GM21515 (cell line): ENCODE data around the gene KLHDC3.
A peak's percentile ranks its signal among the peaks of the same experiment; 100 is the strongest.
"Not testable (repeated sequence)": the region's sequence is repeated elsewhere in the genome, so short reads cannot be mapped to it uniquely, and the experiment has no call there.

ENCODE experiments used
- ATAC-seq: cut with Tn5 transposase; IDR thresholded peaks from one replicate; pipeline ENCODE4 v1.9.1; 2021; ENCODE audit not compliant: unreplicated experiment

The KLHDC3 gene

GRCh38 chr6:43021270-43022047, 7.4 kb downstream of the KLHDC3 start, which contains the start of gene RRP36:
Gene RRP36, plus strand, starts transcription at chr6:43021623. Its CDS starts 32 bp downstream, at chr6:43021655.
- ATAC-seq = peak; percentile 56

- ATAC-seq = no peak
Measured at GRCh38 chr6:43024436-43024835, 10.4 kb downstream of the KLHDC3 start.

- ATAC-seq = no peak
Measured at GRCh38 chr6:43026365-43026764, 12.3 kb downstream of the KLHDC3 start.

- no peak for ATAC-seq
Measured at GRCh38 chr6:43029120-43029519, 15.1 kb downstream of the KLHDC3 start.

- ATAC-seq = no peak
Measured at GRCh38 chr6:43032326-43032725, 18.3 kb downstream of the KLHDC3 start.

- ATAC-seq = no peak
Measured at GRCh38 chr6:43033496-43034189, 19.6 kb downstream of the KLHDC3 start.

GRCh38 chr6:43034190-43034525, 20.1 kb downstream of the KLHDC3 start:
- no peak for ATAC-seq

- ATAC-seq = no peak
Measured at GRCh38 chr6:43035495-43036194, 21.6 kb downstream of the KLHDC3 start.

GRCh38 chr6:43036712-43037111, 22.7 kb downstream of the KLHDC3 start:
- ATAC-seq = no peak

- ATAC-seq = no peak
Measured at GRCh38 chr6:43037197-43037596, 23.1 kb downstream of the KLHDC3 start.

GRCh38 chr6:43037706-43038105, 23.7 kb downstream of the KLHDC3 start:
- no peak for ATAC-seq

GRCh38 chr6:43038727-43039126, 24.7 kb downstream of the KLHDC3 start:
- no peak for ATAC-seq

GRCh38 chr6:43040542-43041257, 26.7 kb downstream of the KLHDC3 start:
- no peak for ATAC-seq

- not testable (repeated sequence) for ATAC-seq
Measured at GRCh38 chr6:43041475-43041874, 27.4 kb downstream of the KLHDC3 start.

GRCh38 chr6:43043310-43043709, 29.3 kb downstream of the KLHDC3 start:
- no peak for ATAC-seq

- ATAC-seq = no peak
Measured at GRCh38 chr6:43045371-43045930, 31.4 kb downstream of the KLHDC3 start.

- no peak for ATAC-seq
Measured at GRCh38 chr6:43047998-43048397, 33.9 kb downstream of the KLHDC3 start.

GRCh38 chr6:43050981-43051380, 36.9 kb downstream of the KLHDC3 start:
- ATAC-seq = no peak

GRCh38 chr6:43052225-43052841, 38.3 kb downstream of the KLHDC3 start:
- no peak for ATAC-seq

- no peak for ATAC-seq
Measured at GRCh38 chr6:43052842-43053544, 38.9 kb downstream of the KLHDC3 start.
